Heart left ventricle (tissue), 13 donors: ENCODE data around the gene NDN.

Experiments
- POLR2A ChIP-seq, 2 donors: fragments of 450-650 bp; IDR thresholded peaks; one replicate each; pipeline ENCODE4 v1.6.1; 2017; ENCODE audit warnings: antibody characterized with exemption in 2 of 2, mild to moderate bottlenecking in 2 of 2, moderate library complexity in 2 of 2
- TF ChIP-seq, protein P1 (sequence below), 12 donors: fragments of 200-600 bp; sonication (generic) in 4 of 12; IDR thresholded peaks; one replicate each; pipeline versions ENCODE4 v1.5.0 to v1.8.0; 2018 to 2022; ENCODE audit warnings: antibody characterized with exemption in 12 of 12, mild to moderate bottlenecking in 5 of 12
- donor health status: ischemic (EF 13 %, LVEDD 7.1; RV severe dilation, severe dysfunction).
- donor health status: DM: no; HTN: yes; CAD: no.
- donor health status: DM: no; HTN: no; CAD: no.
- donor health status: ischemic (EF 25% LVEDD 6.9; RV normal size, moderate dysfunction).
- donor health status: ischemic (EF 25% LVEDD 5.7; RV mildly dilated, moderate dysfunction).
- donor health status: ischemic (EF 35%, LVEDD 5.7; RV mildly dilated, moderate dysfunction).
- donor health status: nonischemic (EF 11% LVEDD 7.7; RV severe dilation, severe dysfunction).
- donor health status: DM: yes; HTN: yes; CAD: no.
- donor health status: PGD.
- donor health status: ischemic (EF 29% LVEDD 5.4; RV normal size, mild dysfunction).
- donor health status: nonischemic (EF 23%, LVEDD 6.1; RV moderate dilation, normal function).

DNA sequence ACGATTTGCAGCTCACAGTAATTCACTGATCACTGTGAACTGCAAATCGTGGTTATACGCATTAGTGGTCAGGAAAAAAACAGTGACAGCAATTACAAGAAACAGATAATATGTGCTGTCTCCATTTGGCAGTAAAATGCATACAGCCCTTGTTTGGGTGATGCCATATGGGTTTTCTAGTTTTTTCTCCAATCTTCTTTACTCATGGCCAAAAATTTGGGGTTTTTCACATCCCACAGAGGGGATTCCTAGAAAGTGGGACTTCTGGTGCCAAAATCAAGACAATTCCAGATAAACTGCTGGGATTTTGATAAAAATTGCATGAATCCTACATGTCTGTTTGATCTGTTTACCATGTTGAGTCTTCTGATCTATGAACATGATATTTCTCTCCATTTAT is 15.6 kb downstream of the NDN start:
- TF ChIP-seq, protein P1, sequence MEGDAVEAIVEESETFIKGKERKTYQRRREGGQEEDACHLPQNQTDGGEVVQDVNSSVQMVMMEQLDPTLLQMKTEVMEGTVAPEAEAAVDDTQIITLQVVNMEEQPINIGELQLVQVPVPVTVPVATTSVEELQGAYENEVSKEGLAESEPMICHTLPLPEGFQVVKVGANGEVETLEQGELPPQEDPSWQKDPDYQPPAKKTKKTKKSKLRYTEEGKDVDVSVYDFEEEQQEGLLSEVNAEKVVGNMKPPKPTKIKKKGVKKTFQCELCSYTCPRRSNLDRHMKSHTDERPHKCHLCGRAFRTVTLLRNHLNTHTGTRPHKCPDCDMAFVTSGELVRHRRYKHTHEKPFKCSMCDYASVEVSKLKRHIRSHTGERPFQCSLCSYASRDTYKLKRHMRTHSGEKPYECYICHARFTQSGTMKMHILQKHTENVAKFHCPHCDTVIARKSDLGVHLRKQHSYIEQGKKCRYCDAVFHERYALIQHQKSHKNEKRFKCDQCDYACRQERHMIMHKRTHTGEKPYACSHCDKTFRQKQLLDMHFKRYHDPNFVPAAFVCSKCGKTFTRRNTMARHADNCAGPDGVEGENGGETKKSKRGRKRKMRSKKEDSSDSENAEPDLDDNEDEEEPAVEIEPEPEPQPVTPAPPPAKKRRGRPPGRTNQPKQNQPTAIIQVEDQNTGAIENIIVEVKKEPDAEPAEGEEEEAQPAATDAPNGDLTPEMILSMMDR (IDR thresholded peaks at IDR 0.05) = no peak
- no peak for TF ChIP-seq POLR2A (IDR thresholded peaks at IDR 0.05)
